Nucleus accumbens (tissue), 56 donors: ENCODE measurements around the gene CXCR4.

Source experiments
- DNase-seq, 56 donors: peaks; one replicate each; lab custom pipeline; 2025; lab: John Stamatoyannopoulos, UW

The CXCR4 gene

GRCh38 chr2:136132825-136133155, 14.8 kb upstream of the CXCR4 start:
- no peak for DNase-seq

GRCh38 chr2:136131961-136132824, 14.2 kb upstream of the CXCR4 start:
- peak in 1 of 56 donors; percentile 20 for DNase-seq

GRCh38 chr2:136131484-136131960, 13.6 kb upstream of the CXCR4 start:
- DNase-seq = no peak

GRCh38 chr2:136130511-136130910, 12.6 kb upstream of the CXCR4 start:
- DNase-seq = no peak

- no peak for DNase-seq
Observed at GRCh38 chr2:136130045-136130444, 12.1 kb upstream of the CXCR4 start.

- DNase-seq = no peak
Observed at GRCh38 chr2:136129601-136130000, 11.7 kb upstream of the CXCR4 start.

- no peak for DNase-seq
Observed at GRCh38 chr2:136128905-136129304, 11.0 kb upstream of the CXCR4 start.

GRCh38 chr2:136128366-136128765, 10.4 kb upstream of the CXCR4 start:
- no peak for DNase-seq

GRCh38 chr2:136127356-136127755, 9.4 kb upstream of the CXCR4 start:
- DNase-seq = no peak

GRCh38 chr2:136126421-136126926, 8.5 kb upstream of the CXCR4 start:
- DNase-seq = no peak

GRCh38 chr2:136126021-136126420, 8.1 kb upstream of the CXCR4 start:
- no peak for DNase-seq

- no peak for DNase-seq
Observed at GRCh38 chr2:136125236-136125635, 7.3 kb upstream of the CXCR4 start.

- no peak for DNase-seq
Observed at GRCh38 chr2:136124805-136125204, 6.9 kb upstream of the CXCR4 start.

GRCh38 chr2:136122661-136123060, 4.7 kb upstream of the CXCR4 start:
- DNase-seq = no peak

GRCh38 chr2:136121204-136121910, 3.4 kb upstream of the CXCR4 start:
- DNase-seq = peak in 22 of 56 donors; percentile 4 to 46 (median 20)

GRCh38 chr2:136119717-136120675, 2.0 kb upstream of the CXCR4 start:
- no peak for DNase-seq

GRCh38 chr2:136118819-136119716, 1.1 kb upstream of the CXCR4 start:
- peak in 20 of 56 donors; percentile 7 to 62 (median 23) for DNase-seq

- DNase-seq = peak in 42 of 56 donors; percentile 13 to 67 (median 43)
Observed at GRCh38 chr2:136117391-136117841, 533 bp downstream of the CXCR4 start.

- DNase-seq = peak in 5 of 56 donors; percentile 7 to 37 (median 30)
Observed at GRCh38 chr2:136116813-136117390, 1.0 kb downstream of the CXCR4 start.
